HG02943 (cell line): ENCODE measurements around the gene FAM118B.
"Not testable (repeated sequence)": the region's sequence is repeated elsewhere in the genome, so short reads cannot be mapped to it uniquely, and the experiment has no call there.

ENCODE experiments used
- ATAC-seq: cut with Tn5 transposase; IDR thresholded peaks from one replicate; pipeline ENCODE4 v1.9.1; 2021; ENCODE audit warnings: mild to moderate bottlenecking, low read depth, moderate library complexity; ENCODE audit not compliant: unreplicated experiment

Gene FAM118B

GRCh38 chr11:126214841-126215240, 3.3 kb downstream of the FAM118B start:
- ATAC-seq: no peak

- no peak for ATAC-seq
Measured at GRCh38 chr11:126216526-126217305, 5.1 kb downstream of the FAM118B start.

- ATAC-seq: no peak
Measured at GRCh38 chr11:126217491-126217890, 5.9 kb downstream of the FAM118B start.

- no peak for ATAC-seq
Measured at GRCh38 chr11:126219547-126219946, 8.0 kb downstream of the FAM118B start.

GRCh38 chr11:126224647-126225294, 13.2 kb downstream of the FAM118B start:
- ATAC-seq: no peak

GRCh38 chr11:126225295-126225665, 13.7 kb downstream of the FAM118B start:
- no peak for ATAC-seq

- ATAC-seq: no peak
Measured at GRCh38 chr11:126226334-126227084, 14.9 kb downstream of the FAM118B start.

- ATAC-seq: no peak
Measured at GRCh38 chr11:126229858-126230540, 18.4 kb downstream of the FAM118B start.

- no peak for ATAC-seq
Measured at GRCh38 chr11:126231725-126232459, 20.3 kb downstream of the FAM118B start.

- ATAC-seq: no peak
Measured at GRCh38 chr11:126232683-126233082, 21.1 kb downstream of the FAM118B start.

- ATAC-seq: no peak
Measured at GRCh38 chr11:126233391-126233790, 21.8 kb downstream of the FAM118B start.

GRCh38 chr11:126246636-126247035, 35.1 kb downstream of the FAM118B start:
- ATAC-seq: no peak

- ATAC-seq: no peak
Measured at GRCh38 chr11:126253265-126253664, 41.7 kb downstream of the FAM118B start.

GRCh38 chr11:126254819-126255218, 43.2 kb downstream of the FAM118B start:
- ATAC-seq: no peak

- ATAC-seq: not testable (repeated sequence)
Measured at GRCh38 chr11:126255507-126255906, 43.9 kb downstream of the FAM118B start.

GRCh38 chr11:126256216-126256615, 44.6 kb downstream of the FAM118B start:
- ATAC-seq: no peak

- ATAC-seq: no peak
Measured at GRCh38 chr11:126257144-126257543, 45.6 kb downstream of the FAM118B start.

GRCh38 chr11:126257764-126258163, 46.2 kb downstream of the FAM118B start:
- no peak for ATAC-seq

- no peak for ATAC-seq
Measured at GRCh38 chr11:126262216-126262615, 50.6 kb downstream of the FAM118B start.

- ATAC-seq: no peak
Measured at GRCh38 chr11:126263489-126263888, 51.9 kb downstream of the FAM118B start.
